Effector CD4-positive, alpha-beta T cell (primary cell): ENCODE results near the gene USP17L21. TPM values are rescaled to one million over a fixed set of nuclear protein-coding genes. Genes with fewer than 3 reads are reported as not detected.
"Not testable (repeated sequence)": the region's sequence is repeated elsewhere in the genome, so short reads cannot be mapped to it uniquely, and the experiment has no call there.

Experiments used
- DNase-seq: peaks from one replicate; pipeline ENCODE4 v3.0.0-alpha.2; 2020
- total RNA-seq: gene quantifications from one replicate; lab custom pipeline; 2026; lab: John Stamatoyannopoulos, UW

USP17L21 gene
- total RNA-seq, result not detected

GRCh38 chr4:9262572-9262971 lies at the start of gene USP17L21:
TSS of gene USP17L21 (plus strand) at chr4:9262872. CDS start at chr4:9262872, 0 bp downstream.
- DNase-seq, result not testable (repeated sequence)

- not testable (repeated sequence) for DNase-seq
Measured at GRCh38 chr4:9214701-9215100, 48.0 kb upstream of the USP17L21 start.

GRCh38 chr4:9215105-9215504 lies 47.6 kb upstream of the USP17L21 start, which contains the start of gene USP17L11:
TSS of gene USP17L11 (plus strand) at chr4:9215405. CDS start at chr4:9215405, 0 bp downstream.
- DNase-seq, result not testable (repeated sequence)

- DNase-seq, result not testable (repeated sequence)
Measured at GRCh38 chr4:9219852-9220251, 42.8 kb upstream of the USP17L21 start, which contains the start of gene USP17L12. TSS of gene USP17L12 (plus strand) at chr4:9220152. CDS start at chr4:9220152, 0 bp downstream.

GRCh38 chr4:9224596-9224995 lies 38.1 kb upstream of the USP17L21 start, which contains the start of gene USP17L13:
TSS of gene USP17L13 (plus strand) at chr4:9224896. CDS start at chr4:9224896, 0 bp downstream.
- not testable (repeated sequence) for DNase-seq

GRCh38 chr4:9230249-9230648 lies 32.4 kb upstream of the USP17L21 start:
- not testable (repeated sequence) for DNase-seq

- not testable (repeated sequence) for DNase-seq
Measured at GRCh38 chr4:9234085-9234484, 28.6 kb upstream of the USP17L21 start, which contains the start of gene USP17L15. TSS of gene USP17L15 (plus strand) at chr4:9234385. CDS start at chr4:9234385, 0 bp downstream.

GRCh38 chr4:9238461-9238860 lies 24.2 kb upstream of the USP17L21 start:
- not testable (repeated sequence) for DNase-seq

GRCh38 chr4:9243579-9243978 lies 19.1 kb upstream of the USP17L21 start, which contains the start of gene USP17L17:
TSS of gene USP17L17 (plus strand) at chr4:9243879. CDS start at chr4:9243879, 0 bp downstream.
- DNase-seq, result not testable (repeated sequence)

- DNase-seq, result not testable (repeated sequence)
Measured at GRCh38 chr4:9247953-9248680, 14.6 kb upstream of the USP17L21 start, which contains the start of gene USP17L18. TSS of gene USP17L18 (plus strand) at chr4:9248630. CDS start at chr4:9248630, 0 bp downstream.

- not testable (repeated sequence) for DNase-seq
Measured at GRCh38 chr4:9253078-9253477, 9.6 kb upstream of the USP17L21 start, which contains the start of gene USP17L19. TSS of gene USP17L19 (plus strand) at chr4:9253378. CDS start at chr4:9253378, 0 bp downstream.

- not testable (repeated sequence) for DNase-seq
Measured at GRCh38 chr4:9257824-9258223, 4.8 kb upstream of the USP17L21 start, which contains the start of gene USP17L20. TSS of gene USP17L20 (plus strand) at chr4:9258124. CDS start at chr4:9258124, 0 bp downstream.

GRCh38 chr4:9267319-9267718 lies 4.6 kb downstream of the USP17L21 start, which contains the start of gene USP17L22:
TSS of gene USP17L22 (plus strand) at chr4:9267619. CDS start at chr4:9267619, 0 bp downstream.
- not testable (repeated sequence) for DNase-seq

GRCh38 chr4:9271719-9272118 lies 9.0 kb downstream of the USP17L21 start:
- peak; percentile 5 for DNase-seq
